ENCODE results near the gene AMBP.
A peak's percentile ranks its signal among the peaks of the same experiment; 100 is the strongest.

AMBP gene

GRCh38 chr9:114049441-114050225 lies 28.5 kb downstream of the AMBP start:
- no peak for TF ChIP-seq CEBPB (IDR thresholded peaks at IDR 0.05)
- no peak for TF ChIP-seq YY1 (IDR thresholded peaks at IDR 0.05; ENCODE audit: low read depth)
- no peak for TF ChIP-seq EP300 (IDR thresholded peaks at IDR 0.05; ENCODE audit: borderline replicate concordance)

GRCh38 chr9:114048533-114049415 lies 29.3 kb downstream of the AMBP start:
- TF ChIP-seq MAX (IDR thresholded peaks at IDR 0.05) (no peak), FOXM1 (IDR thresholded peaks at IDR 0.05; ENCODE audit: borderline replicate concordance, low read depth) (no peak), TCF12 (IDR thresholded peaks at IDR 0.05; ENCODE audit: low read depth) (no peak), YY1 (IDR thresholded peaks at IDR 0.05; ENCODE audit: low read depth) (no peak), TEAD4 (IDR thresholded peaks at IDR 0.05) (no peak), USF1 (IDR thresholded peaks at IDR 0.05) (no peak), ZBTB7A (IDR thresholded peaks at IDR 0.05; ENCODE audit: low read depth) (no peak), CREB1 (IDR thresholded peaks at IDR 0.05; ENCODE audit: low read depth) (no peak), REST (IDR thresholded peaks at IDR 0.05; ENCODE audit: low read depth) (no peak), NFIC (IDR thresholded peaks at IDR 0.05) (no peak), EP300 (IDR thresholded peaks at IDR 0.05; ENCODE audit: borderline replicate concordance) (no peak), CEBPB (IDR thresholded peaks at IDR 0.05) (no peak), EGR1 (IDR thresholded peaks at IDR 0.05) (no peak), RAD21 (IDR thresholded peaks at IDR 0.05; ENCODE audit: low read depth) (no peak), TAF1 (IDR thresholded peaks at IDR 0.05; ENCODE audit: low read depth) (no peak)

GRCh38 chr9:114047717-114048116 lies 30.4 kb downstream of the AMBP start:
- TF ChIP-seq RAD21 (IDR thresholded peaks at IDR 0.05; ENCODE audit: low read depth) (peak; percentile 33; the same call in 1 of the 2 replicates), REST (IDR thresholded peaks at IDR 0.05; ENCODE audit: low read depth) (no peak)

GRCh38 chr9:114046875-114047274 lies 31.2 kb downstream of the AMBP start:
- no peak for TF ChIP-seq TAF1 (IDR thresholded peaks at IDR 0.05; ENCODE audit: low read depth)
- TF ChIP-seq USF1 (IDR thresholded peaks at IDR 0.05) = no peak
- TF ChIP-seq FOXM1 (IDR thresholded peaks at IDR 0.05; ENCODE audit: borderline replicate concordance, low read depth) = no peak
- no peak for TF ChIP-seq TCF12 (IDR thresholded peaks at IDR 0.05; ENCODE audit: low read depth)
- no peak for TF ChIP-seq CEBPB (IDR thresholded peaks at IDR 0.05)
- TF ChIP-seq EGR1 (IDR thresholded peaks at IDR 0.05) = no peak
- TF ChIP-seq MAX (IDR thresholded peaks at IDR 0.05) = no peak
- no peak for TF ChIP-seq REST (IDR thresholded peaks at IDR 0.05; ENCODE audit: low read depth)

All from Ishikawa (cell line).